HepG2 (cell line): ENCODE measurements around the gene ZNF446. TPM values are rescaled to one million over a fixed set of nuclear protein-coding genes. Genes with fewer than 3 reads are reported as not detected.

Source experiments
- BRCA1 ChIP-seq: sonication (generic); formaldehyde crosslinking; IDR thresholded peaks from 2 replicates; pipeline ENCODE4 v1.4.0; 2020; ENCODE audit warnings: missing genetic modification reagents
- CHD2 ChIP-seq: IDR thresholded peaks from 2 replicates; pipeline ENCODE4 v1.6.1; 2011; ENCODE audit warnings: low read depth, low read length, improper control_type of control experiment
- FIP1L1 ChIP-seq: fragments of 200-400 bp; formaldehyde crosslinking; IDR thresholded peaks from 2 replicates; pipeline ENCODE4 v1.6.1; 2018; ENCODE audit warnings: low read depth, mild to moderate bottlenecking, low read length, moderate library complexity, borderline replicate concordance; ENCODE audit not compliant: insufficient read depth
- HOXA7 ChIP-seq: sonication (generic); formaldehyde crosslinking; IDR thresholded peaks from 2 replicates; pipeline ENCODE4 v1.8.1; 2022; ENCODE audit warnings: mild to moderate bottlenecking, missing genetic modification reagents, moderate library complexity
- IRX3 ChIP-seq: sonication (generic); formaldehyde crosslinking; IDR thresholded peaks from 2 replicates; pipeline ENCODE4 v1.8.1; 2023; ENCODE audit warnings: mild to moderate bottlenecking, low read depth, missing genetic modification reagents, borderline replicate concordance
- MATR3 ChIP-seq: sonication (generic); formaldehyde crosslinking; IDR thresholded peaks from 2 replicates; pipeline ENCODE4 v1.4.0; 2020; ENCODE audit warnings: missing genetic modification reagents
- MYNN ChIP-seq: sonication (generic); formaldehyde crosslinking; IDR thresholded peaks from 2 replicates; pipeline ENCODE4 v1.4.0; 2020; ENCODE audit warnings: mild to moderate bottlenecking, low read depth, missing genetic modification reagents
- NCOA2 ChIP-seq: sonication (generic); formaldehyde crosslinking; IDR thresholded peaks from 2 replicates; pipeline ENCODE4 v1.8.0; 2022; ENCODE audit warnings: inconsistent platforms
- PPARG ChIP-seq: conservative IDR thresholded peaks from 2 replicates; pipeline ENCODE4 v1.6.1; 2016; ENCODE audit warnings: missing biosample characterization, missing genetic modification reagents
- REST ChIP-seq, 2 experiments: IDR thresholded peaks; 2 replicates each; pipeline ENCODE4 v1.6.1; 2011 to 2012; ENCODE audit warnings: low read length in 2 of 2, borderline replicate concordance in 1 of 2, low read depth in 1 of 2, mild to moderate bottlenecking in 1 of 2, moderate library complexity in 1 of 2
- SKIL ChIP-seq: sonication (generic); formaldehyde crosslinking; IDR thresholded peaks from 2 replicates; pipeline ENCODE4 v1.8.0; 2022; ENCODE audit warnings: missing genetic modification reagents, mild to moderate bottlenecking, moderate library complexity, borderline replicate concordance
- ZBTB21 ChIP-seq: sonication (generic); formaldehyde crosslinking; IDR thresholded peaks from 2 replicates; pipeline ENCODE4 v1.4.0; 2020; ENCODE audit warnings: missing genetic modification reagents
- ZFP37 ChIP-seq: sonication (generic); formaldehyde crosslinking; IDR thresholded peaks from 2 replicates; pipeline ENCODE4 v1.4.0; 2020; ENCODE audit warnings: missing genetic modification reagents, borderline replicate concordance
- ZFX ChIP-seq: sonication (generic); formaldehyde crosslinking; IDR thresholded peaks from 2 replicates; pipeline ENCODE4 v1.4.0; 2020; ENCODE audit warnings: mild to moderate bottlenecking, low read depth, missing genetic modification reagents, moderate library complexity
- ZNF577 ChIP-seq: sonication (generic); formaldehyde crosslinking; IDR thresholded peaks from 2 replicates; pipeline ENCODE4 v1.4.0; 2020; ENCODE audit warnings: mild to moderate bottlenecking, low read depth, missing genetic modification reagents, borderline replicate concordance
- ZSCAN20 ChIP-seq: sonication (generic); formaldehyde crosslinking; IDR thresholded peaks from 2 replicates; pipeline ENCODE4 v1.4.0; 2020; ENCODE audit warnings: missing genetic modification reagents, mild to moderate bottlenecking, borderline replicate concordance
- polyA plus RNA-seq, 8 experiments: library from polyadenylated mRNA; depleted of rRNA in 3 of 8; stranded (reverse) in 7 of 8; unstranded in 1 of 8; fragments of >200 nt; fragmentation: Illumina TruSeq in 4 of 8; extraction: Trizol in 4 of 8; gene quantifications; 2 replicates each; pipeline versions ENCODE4 v1.2.1 to v1.2.3, GENCODE V29; 2011 to 2016; ENCODE audit warnings: low read depth in 4 of 8, missing spikeins in 1 of 8, mixed read lengths in 1 of 8; ENCODE audit not compliant: insufficient read depth in 1 of 8
- total RNA-seq, 5 experiments: library from RNA; depleted of rRNA; stranded (reverse); fragments of >200 nt; fragmentation: Illumina TruSeq; extraction: Trizol; gene quantifications; 2 replicates each; pipeline ENCODE4 v1.2.3, GENCODE V29; 2016; ENCODE audit warnings: low read depth in 1 of 5
- TF ChIP-seq, protein P1 (sequence below): sonication (generic); formaldehyde crosslinking; IDR thresholded peaks from 2 replicates; pipeline ENCODE4 v1.8.1; 2022; ENCODE audit warnings: mild to moderate bottlenecking, missing genetic modification reagents
- TF ChIP-seq, protein P2 (sequence below): sonication (generic); formaldehyde crosslinking; IDR thresholded peaks from 2 replicates; pipeline ENCODE4 v1.4.0; 2020; ENCODE audit warnings: missing genetic modification reagents, borderline replicate concordance

The ZNF446 gene
- total and polyA plus RNA-seq, 2 of the 13 experiments (the other 11 are each of a cell fraction or from before 2014, with no cell fraction given), result 3.0 to 3.6 TPM

DNA sequence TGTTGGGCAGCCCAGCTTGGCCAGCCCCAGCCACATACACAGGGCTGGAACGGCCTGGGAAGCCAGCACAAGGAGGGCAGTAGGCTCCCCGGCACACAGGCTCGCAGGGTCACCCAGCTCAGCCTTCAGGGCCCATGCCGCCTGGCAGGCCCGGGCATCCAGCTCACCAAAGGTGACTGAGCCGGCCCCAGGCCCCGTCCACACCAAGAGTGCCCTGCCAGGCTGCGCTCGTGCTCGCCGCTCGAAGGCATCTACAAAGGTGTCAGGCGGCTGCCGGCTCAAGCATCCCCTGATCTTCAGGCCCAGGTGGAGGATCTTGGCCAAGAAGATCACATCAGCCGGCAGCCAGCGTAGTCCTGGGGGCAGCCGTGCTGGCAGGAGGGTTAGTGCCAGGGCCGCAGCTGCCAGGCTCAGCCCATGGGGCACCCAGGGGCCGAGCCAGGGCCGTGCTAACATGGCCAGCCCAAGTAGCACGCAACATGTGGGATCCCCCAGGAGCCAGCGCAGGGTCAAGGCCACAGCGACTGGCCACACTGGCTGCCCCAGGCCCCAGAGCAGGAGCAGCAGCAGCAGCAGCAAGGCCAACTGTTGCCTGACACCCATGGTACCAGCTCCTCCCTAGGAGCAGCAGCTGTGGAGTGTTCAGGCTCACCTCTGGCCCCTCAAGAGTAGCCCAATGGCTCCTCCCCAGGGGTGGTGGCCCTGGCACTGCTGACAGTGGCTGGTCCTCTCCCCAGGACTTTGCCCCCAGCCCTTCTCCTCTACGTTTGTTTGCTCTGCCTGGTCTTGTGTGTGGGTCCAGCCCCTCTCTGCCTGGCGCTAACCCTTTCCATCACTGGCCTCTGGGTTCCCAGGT is 35.4 kb downstream of the ZNF446 start, which contains the start of gene SLC27A5 (continued):
- TF ChIP-seq, protein P1, sequence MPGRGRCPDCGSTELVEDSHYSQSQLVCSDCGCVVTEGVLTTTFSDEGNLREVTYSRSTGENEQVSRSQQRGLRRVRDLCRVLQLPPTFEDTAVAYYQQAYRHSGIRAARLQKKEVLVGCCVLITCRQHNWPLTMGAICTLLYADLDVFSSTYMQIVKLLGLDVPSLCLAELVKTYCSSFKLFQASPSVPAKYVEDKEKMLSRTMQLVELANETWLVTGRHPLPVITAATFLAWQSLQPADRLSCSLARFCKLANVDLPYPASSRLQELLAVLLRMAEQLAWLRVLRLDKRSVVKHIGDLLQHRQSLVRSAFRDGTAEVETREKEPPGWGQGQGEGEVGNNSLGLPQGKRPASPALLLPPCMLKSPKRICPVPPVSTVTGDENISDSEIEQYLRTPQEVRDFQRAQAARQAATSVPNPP, result no peak
- TF ChIP-seq SKIL (CRISPR knock-in tag) (no peak), ZFX (CRISPR knock-in tag) (peak; percentile 70), ZSCAN20 (no peak), MYNN (CRISPR knock-in tag) (no peak), REST (IDR thresholded peaks at IDR 0.05; ENCODE audit: borderline replicate concordance in 1 of 2, low read depth in 1 of 2, low read length in 2 of 2) (no peak), PPARG (CRISPR knock-in tag) (0 out of 2 replicates have a peak, but pooled peaks have one; percentile 29), FIP1L1 (no peak), ZNF577 (CRISPR knock-in tag) (no peak), HOXA7 (CRISPR knock-in tag) (no peak), ZFP37 (CRISPR knock-in tag) (no peak), BRCA1 (CRISPR knock-in tag) (no peak), CHD2 (no peak), NCOA2 (CRISPR knock-in tag) (peak; percentile 56; the same call in 1 of the 2 replicates), ZBTB21 (CRISPR knock-in tag) (no peak), MATR3 (CRISPR knock-in tag) (no peak), IRX3 (CRISPR knock-in tag) (no peak)
- TF ChIP-seq, protein P2, sequence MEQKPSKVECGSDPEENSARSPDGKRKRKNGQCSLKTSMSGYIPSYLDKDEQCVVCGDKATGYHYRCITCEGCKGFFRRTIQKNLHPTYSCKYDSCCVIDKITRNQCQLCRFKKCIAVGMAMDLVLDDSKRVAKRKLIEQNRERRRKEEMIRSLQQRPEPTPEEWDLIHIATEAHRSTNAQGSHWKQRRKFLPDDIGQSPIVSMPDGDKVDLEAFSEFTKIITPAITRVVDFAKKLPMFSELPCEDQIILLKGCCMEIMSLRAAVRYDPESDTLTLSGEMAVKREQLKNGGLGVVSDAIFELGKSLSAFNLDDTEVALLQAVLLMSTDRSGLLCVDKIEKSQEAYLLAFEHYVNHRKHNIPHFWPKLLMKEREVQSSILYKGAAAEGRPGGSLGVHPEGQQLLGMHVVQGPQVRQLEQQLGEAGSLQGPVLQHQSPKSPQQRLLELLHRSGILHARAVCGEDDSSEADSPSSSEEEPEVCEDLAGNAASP (CRISPR knock-in tag), result peak; percentile 60; the same call in 1 of the 2 replicates
